PC-3 (cell line): ENCODE measurements around the gene ITM2C. TPM values are rescaled to one million over a fixed set of nuclear protein-coding genes. Genes with fewer than 3 reads are reported as not detected.

Experiments
- ATAC-seq: fragments of 200-7000 bp; cut with Tn5 transposase; 2 replicates; pipeline ENCODE4 v1.9.1; 2020; ENCODE audit warnings: mild to moderate bottlenecking, moderate library complexity
- BruUV-seq: library from RNA; stranded (reverse); fragments of 400-500 nt; replicated peaks from 2 replicates; lab custom pipeline; 2021; lab: Mats Ljungman, UMichigan
- CTCF ChIA-PET: fragments of 300-600 bp; sonication (Branson Sonifier 250); formaldehyde crosslinking; loops from one replicate; lab custom pipeline; 2022; ENCODE audit warnings: antibody characterized with exemption; lab: Charles Lee
- POLR2A ChIA-PET: fragments of 300-600 bp; sonication (Branson Sonifier 250); formaldehyde crosslinking; loops from one replicate; lab custom pipeline; 2022; ENCODE audit warnings: antibody characterized with exemption; ENCODE audit not compliant: unreplicated experiment; lab: Charles Lee
- DNase-seq: peaks from one replicate; pipeline ENCODE4 v3.0.0-alpha.2; 2015
- H2AFZ ChIP-seq: fragments of 300-600 bp; sonication (generic); 2 replicates; pipeline ENCODE4 v1.6.0; 2016; ENCODE audit warnings: antibody characterized with exemption, low read length
- H3F3A ChIP-seq: fragments of 300-600 bp; sonication (generic); one replicate; pipeline ENCODE4 v1.6.0; 2017; ENCODE audit warnings: antibody characterized with exemption, low read length, control low read depth, mild to moderate bottlenecking; ENCODE audit not compliant: unreplicated experiment
- H3K27ac ChIP-seq: fragments of 300-600 bp; sonication (generic); 2 replicates; pipeline ENCODE4 v1.5.1; 2016; ENCODE audit warnings: mild to moderate bottlenecking, low read length
- H3K27me3 ChIP-seq: fragments of 300-600 bp; sonication (generic); 2 replicates; pipeline ENCODE4 v1.6.1; 2016; ENCODE audit warnings: low read length, mixed read lengths
- H3K36me3 ChIP-seq: fragments of 300-600 bp; sonication (generic); 2 replicates; pipeline ENCODE4 v1.6.1; 2016; ENCODE audit warnings: low read depth, mixed run types, low read length, mixed read lengths
- H3K4me1 ChIP-seq: fragments of 300-600 bp; sonication (generic); 2 replicates; pipeline ENCODE4 v1.5.1; 2016; ENCODE audit warnings: low read length; ENCODE audit not compliant: insufficient read depth
- H3K4me2 ChIP-seq: fragments of 300-600 bp; sonication (generic); 2 replicates; pipeline ENCODE4 v1.6.0; 2016; ENCODE audit warnings: low read length
- H3K4me3 ChIP-seq: fragments of 300-600 bp; sonication (generic); 2 replicates; pipeline ENCODE4 v1.5.1; 2016; ENCODE audit warnings: mild to moderate bottlenecking, low read length, mixed read lengths
- H3K79me2 ChIP-seq: fragments of 300-600 bp; sonication (generic); 2 replicates; pipeline ENCODE4 v1.6.1; 2017; ENCODE audit warnings: low read length, mixed read lengths
- H3K9ac ChIP-seq: fragments of 300-600 bp; sonication (generic); 2 replicates; pipeline ENCODE4 v1.6.0; 2016; ENCODE audit warnings: mild to moderate bottlenecking, low read length
- H3K9me2 ChIP-seq: fragments of 300-600 bp; sonication (generic); replicated peaks from 2 replicates; pipeline ENCODE4 v1.6.1; 2016; ENCODE audit warnings: mixed run types, low read length, mixed read lengths
- H3K9me3 ChIP-seq: fragments of 300-600 bp; sonication (generic); 2 replicates; pipeline ENCODE4 v1.6.1; 2016; ENCODE audit warnings: low read length, mixed read lengths
- H4K20me1 ChIP-seq: fragments of 300-600 bp; sonication (generic); 2 replicates; pipeline ENCODE4 v1.6.1; 2016; ENCODE audit warnings: low read length, mixed read lengths
- EZH2 ChIP-seq: fragments of 300-600 bp; sonication (generic); IDR thresholded peaks from one replicate; pipeline ENCODE4 v1.6.1; 2017; ENCODE audit warnings: antibody characterized with exemption, mild to moderate bottlenecking, low read length; ENCODE audit not compliant: unreplicated experiment
- EZH2phosphoT487 ChIP-seq: fragments of 300-600 bp; sonication (generic); IDR thresholded peaks from 2 replicates; pipeline ENCODE4 v1.6.1; 2018; ENCODE audit warnings: mild to moderate bottlenecking, antibody characterized with exemption, low read length, borderline replicate concordance
- intact Hi-C: fragments of 100-400 bp; cut with micrococcal nuclease; formaldehyde crosslinking; loops from 2 replicates; pipeline ENCODE4 v1.9.0; 2023
- total RNA-seq: library from RNA; depleted of rRNA; stranded (reverse); fragments of >200 nt; gene quantifications from 2 replicates; pipeline ENCODE4 v1.2.3, GENCODE V29; 2014
- TF ChIP-seq, protein P1 (sequence below): fragments of 300-600 bp; sonication (generic); conservative IDR thresholded peaks from 2 replicates; pipeline ENCODE4 v1.5.1; 2017; ENCODE audit warnings: antibody characterized with exemption, low read depth, mild to moderate bottlenecking, low read length

ITM2C gene
- total RNA-seq, 1 experiment from 2014 or later: 111 TPM

DNA sequence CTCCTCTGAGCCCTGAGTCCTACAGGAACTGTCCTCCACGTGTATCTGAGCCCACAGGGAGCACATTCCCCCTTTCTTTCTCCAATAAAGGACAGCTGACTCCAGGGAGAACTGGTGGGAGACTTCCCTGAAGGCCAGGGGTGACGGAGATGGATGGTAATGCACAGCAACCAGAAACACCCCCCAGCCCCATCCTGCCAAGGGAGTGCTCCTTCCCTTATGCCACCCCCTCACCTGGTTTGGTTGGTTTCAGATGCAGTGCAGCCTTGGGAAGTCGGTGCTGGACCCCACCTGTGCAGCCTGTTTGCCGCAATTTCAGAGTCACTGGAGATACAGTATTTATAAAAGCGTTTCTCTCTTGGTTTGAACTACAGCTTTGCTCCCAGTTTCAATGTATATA is 36.3 kb downstream of the ITM2C start:
- CTCF ChIA-PET: no interaction called here
- H3K27ac ChIP-seq: no peak overlapping the region
- 0 out of 2 replicates have a peak, but pooled peaks cover 4% of the 10 kb centered on the region for H3K4me1 ChIP-seq
- H3K4me3 ChIP-seq: no peak overlapping the region
- POLR2A ChIA-PET: no interaction called here
- H3K9ac ChIP-seq: no peak overlapping the region
- no peaks in the 10 kb centered on the region for H3F3A ChIP-seq
- H3K27me3 ChIP-seq: no peaks in the 10 kb centered on the region
- TF ChIP-seq, protein P1, sequence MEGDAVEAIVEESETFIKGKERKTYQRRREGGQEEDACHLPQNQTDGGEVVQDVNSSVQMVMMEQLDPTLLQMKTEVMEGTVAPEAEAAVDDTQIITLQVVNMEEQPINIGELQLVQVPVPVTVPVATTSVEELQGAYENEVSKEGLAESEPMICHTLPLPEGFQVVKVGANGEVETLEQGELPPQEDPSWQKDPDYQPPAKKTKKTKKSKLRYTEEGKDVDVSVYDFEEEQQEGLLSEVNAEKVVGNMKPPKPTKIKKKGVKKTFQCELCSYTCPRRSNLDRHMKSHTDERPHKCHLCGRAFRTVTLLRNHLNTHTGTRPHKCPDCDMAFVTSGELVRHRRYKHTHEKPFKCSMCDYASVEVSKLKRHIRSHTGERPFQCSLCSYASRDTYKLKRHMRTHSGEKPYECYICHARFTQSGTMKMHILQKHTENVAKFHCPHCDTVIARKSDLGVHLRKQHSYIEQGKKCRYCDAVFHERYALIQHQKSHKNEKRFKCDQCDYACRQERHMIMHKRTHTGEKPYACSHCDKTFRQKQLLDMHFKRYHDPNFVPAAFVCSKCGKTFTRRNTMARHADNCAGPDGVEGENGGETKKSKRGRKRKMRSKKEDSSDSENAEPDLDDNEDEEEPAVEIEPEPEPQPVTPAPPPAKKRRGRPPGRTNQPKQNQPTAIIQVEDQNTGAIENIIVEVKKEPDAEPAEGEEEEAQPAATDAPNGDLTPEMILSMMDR: no peak
- no peak for TF ChIP-seq EZH2phosphoT487
- no peak for TF ChIP-seq EZH2
- H2AFZ ChIP-seq: no peak overlapping the region
- BruUV-seq: no TSS peak
- DNase-seq (no peak), ATAC-seq (no peak)
- H3K36me3 ChIP-seq: no peaks in the 10 kb centered on the region
- intact Hi-C loops: loop anchor here (5.0 kb wide), 2 partner anchors 79 to 156 kb away; partner anchors contain the start of gene PSMD1
- H3K79me2 ChIP-seq: no peaks in the 10 kb centered on the region
- H4K20me1 ChIP-seq: no peaks in the 10 kb centered on the region
- no peaks in the 10 kb centered on the region for H3K9me3 ChIP-seq
- no peak overlapping the region for H3K4me2 ChIP-seq
- no peaks in the 10 kb centered on the region for H3K9me2 ChIP-seq

DNA sequence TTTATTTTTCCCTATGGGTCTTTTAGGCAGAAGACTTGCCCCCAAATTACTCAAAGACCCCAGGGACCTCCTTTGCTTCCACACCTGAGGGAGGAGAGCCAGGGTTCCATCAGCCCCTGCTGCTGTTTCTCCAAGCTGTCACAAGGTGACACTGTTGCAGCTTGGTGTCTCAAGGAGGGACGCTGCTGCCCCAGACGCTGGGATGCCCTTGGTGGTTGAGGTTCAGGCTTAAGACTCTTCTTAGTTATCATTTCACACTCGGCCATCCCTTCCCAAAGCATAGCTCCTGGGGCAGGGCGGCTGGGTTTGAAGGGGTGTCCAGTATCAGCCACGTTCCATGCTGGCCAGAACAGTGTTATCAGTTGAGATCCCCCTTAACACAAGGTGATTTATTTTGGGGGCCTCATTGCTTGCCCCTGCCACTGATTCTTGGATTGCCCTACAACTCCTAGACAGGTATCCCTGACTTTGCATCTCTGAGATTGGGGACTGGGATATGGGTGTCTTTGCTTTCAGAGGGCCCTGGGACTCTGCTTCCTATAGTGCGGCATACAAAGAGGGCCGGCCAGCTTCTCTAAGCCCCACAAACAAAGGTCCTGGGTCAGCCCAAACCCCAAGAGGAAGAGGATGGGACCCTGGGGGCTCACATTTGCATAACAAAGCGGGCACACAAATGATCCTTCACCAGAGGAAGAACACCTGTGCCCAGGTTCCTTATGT is 37.6 kb downstream of the ITM2C start:
- no TSS peak for BruUV-seq
- H3K27ac ChIP-seq: no peak overlapping the region
- H3K27me3 ChIP-seq: no peaks in the 10 kb centered on the region
- peaks cover 6% of the 10 kb centered on the region for H3K79me2 ChIP-seq
- no peak overlapping the region for H2AFZ ChIP-seq
- POLR2A ChIA-PET: no interaction called here
- no peak overlapping the region for H3K4me2 ChIP-seq
- ATAC-seq (peak; percentile 85), DNase-seq (peak; percentile 72)
- H3K4me1 ChIP-seq: peaks cover 4% of the 10 kb centered on the region; the same call in 1 of the 2 replicates
- H4K20me1 ChIP-seq: no peaks in the 10 kb centered on the region
- H3K9ac ChIP-seq: no peak overlapping the region
- H3F3A ChIP-seq: no peaks in the 10 kb centered on the region
- TF ChIP-seq, protein P1: peak; percentile 86
- no peak for TF ChIP-seq EZH2
- H3K9me2 ChIP-seq: no peaks in the 10 kb centered on the region
- CTCF ChIA-PET: interaction anchor here (1.1 kb wide), 1 partner anchor 85 kb away, joined by 10 read pairs; no protein-coding TSS in a partner anchor
- H3K9me3 ChIP-seq: no peaks in the 10 kb centered on the region
- H3K4me3 ChIP-seq: no peak overlapping the region
- no peaks in the 10 kb centered on the region for H3K36me3 ChIP-seq
- intact Hi-C loops: loop anchor here (1.0 to 5.0 kb wide), 3 partner anchors 80 to 155 kb away; partner anchors contain the start of gene PSMD1
